ENCODE measurements around the gene GTF3C4. TPM values are rescaled to one million over a fixed set of nuclear protein-coding genes. Genes with fewer than 3 reads are reported as not detected.
"Not testable (repeated sequence)": the region's sequence is repeated elsewhere in the genome, so short reads cannot be mapped to it uniquely, and the experiment has no call there.

GTF3C4 gene
- total and polyA plus RNA-seq, 4 donors, result 2.5 to 12.1 (median 5.7) TPM

- 1 to 4% methylated on average over 4 of the region's 4 CpGs for WGBS, 2 donors
- ATAC-seq (ENCODE audit: low FRiP score), result no peak
- intact Hi-C loops (cut with DNase I), result no loop called here
These were observed 28.7 kb downstream of the GTF3C4 start for GRCh38 chr9:132698989-132699388.

GRCh38 chr9:132699956-132700355 lies 29.7 kb downstream of the GTF3C4 start:
- Histone ChIP-seq H3K4me1 (ENCODE audit: control insufficient read depth in 1 of 2, insufficient read depth in 2 of 2, low read length in 2 of 2) (no peaks in the 10 kb centered on the region), H3K36me3 (ENCODE audit: control insufficient read depth in 1 of 2, insufficient read depth in 2 of 2, low read length in 1 of 2) (no peaks in the 10 kb centered on the region), H3K27ac (ENCODE audit: low read depth in 1 of 2, low read length in 2 of 2) (no peak overlapping the region), H3K27me3 (ENCODE audit: control insufficient read depth in 1 of 2, insufficient read depth in 2 of 2, low read length in 1 of 2) (no peaks in the 10 kb centered on the region), H3K9me3 (ENCODE audit: control insufficient read depth, low read length) (no peaks in the 10 kb centered on the region), H3K4me3 (ENCODE audit: low read length in 2 of 2) (no peak overlapping the region)
- ATAC-seq (ENCODE audit: low FRiP score), result no peak
- WGBS, 2 donors, result 0 to 2% methylated on average over 1 of the region's 1 CpG
- no peak for DNase-seq
- intact Hi-C loops (cut with DNase I), result no loop called here

More at GRCh38 chr9:132698989-132699388, 28.7 kb downstream of the GTF3C4 start:
- H3K27ac ChIP-seq (ENCODE audit: low read depth in 1 of 2, low read length in 2 of 2), result no peak overlapping the region
- no peaks in the 10 kb centered on the region for H3K9me3 ChIP-seq (ENCODE audit: control insufficient read depth, low read length)
- H3K4me1 ChIP-seq (ENCODE audit: control insufficient read depth in 1 of 2, insufficient read depth in 2 of 2, low read length in 2 of 2), result no peaks in the 10 kb centered on the region
- H3K4me3 ChIP-seq (ENCODE audit: low read length in 2 of 2), result no peak overlapping the region
- no peaks in the 10 kb centered on the region for H3K27me3 ChIP-seq (ENCODE audit: control insufficient read depth in 1 of 2, insufficient read depth in 2 of 2, low read length in 1 of 2)
- H3K36me3 ChIP-seq (ENCODE audit: control insufficient read depth in 1 of 2, insufficient read depth in 2 of 2, low read length in 1 of 2), result no peaks in the 10 kb centered on the region
- DNase-seq, result no peak

GRCh38 chr9:132702254-132702653 lies 32.0 kb downstream of the GTF3C4 start:
- DNase-seq, result no peak
- intact Hi-C loops (cut with DNase I), result no loop called here
- ATAC-seq (ENCODE audit: low FRiP score), result no peak
- no peaks in the 10 kb centered on the region for H3K4me1 ChIP-seq (ENCODE audit: control insufficient read depth in 1 of 2, insufficient read depth in 2 of 2, low read length in 2 of 2)
- H3K27me3 ChIP-seq (ENCODE audit: control insufficient read depth in 1 of 2, insufficient read depth in 2 of 2, low read length in 1 of 2), result no peaks in the 10 kb centered on the region
- no peak overlapping the region for H3K4me3 ChIP-seq (ENCODE audit: low read length in 2 of 2)
- no peaks in the 10 kb centered on the region for H3K9me3 ChIP-seq (ENCODE audit: control insufficient read depth, low read length)
- no peaks in the 10 kb centered on the region for H3K36me3 ChIP-seq (ENCODE audit: control insufficient read depth in 1 of 2, insufficient read depth in 2 of 2, low read length in 1 of 2)
- no peak overlapping the region for H3K27ac ChIP-seq (ENCODE audit: low read depth in 1 of 2, low read length in 2 of 2)
- 0 to 1% methylated on average over 1 of the region's 1 CpG for WGBS, 2 donors

GRCh38 chr9:132703336-132703735 lies 33.1 kb downstream of the GTF3C4 start:
- ATAC-seq (ENCODE audit: low FRiP score), result no peak
- intact Hi-C loops (cut with DNase I), result no loop called here
- no peak overlapping the region for H3K4me3 ChIP-seq (ENCODE audit: low read length in 2 of 2)
- 21% methylated on average over 2 of the region's 2 CpGs for WGBS, 2 donors
- H3K4me1 ChIP-seq (ENCODE audit: control insufficient read depth in 1 of 2, insufficient read depth in 2 of 2, low read length in 2 of 2), result no peaks in the 10 kb centered on the region
- no peaks in the 10 kb centered on the region for H3K36me3 ChIP-seq (ENCODE audit: control insufficient read depth in 1 of 2, insufficient read depth in 2 of 2, low read length in 1 of 2)
- H3K27ac ChIP-seq (ENCODE audit: low read depth in 1 of 2, low read length in 2 of 2), result no peak overlapping the region
- no peaks in the 10 kb centered on the region for H3K27me3 ChIP-seq (ENCODE audit: control insufficient read depth in 1 of 2, insufficient read depth in 2 of 2, low read length in 1 of 2)
- no peaks in the 10 kb centered on the region for H3K9me3 ChIP-seq (ENCODE audit: control insufficient read depth, low read length)
- no peak for DNase-seq

GRCh38 chr9:132708239-132708638 lies 38.0 kb downstream of the GTF3C4 start:
- H3K4me1 ChIP-seq (ENCODE audit: control insufficient read depth in 1 of 2, insufficient read depth in 2 of 2, low read length in 2 of 2), result no peaks in the 10 kb centered on the region
- ATAC-seq (ENCODE audit: low FRiP score) (no peak), DNase-seq (no peak)
- H3K4me3 ChIP-seq (ENCODE audit: low read length in 2 of 2), result no peak overlapping the region
- intact Hi-C loops (cut with DNase I), result no loop called here
- no peaks in the 10 kb centered on the region for H3K27me3 ChIP-seq (ENCODE audit: control insufficient read depth in 1 of 2, insufficient read depth in 2 of 2, low read length in 1 of 2)
- H3K36me3 ChIP-seq (ENCODE audit: control insufficient read depth in 1 of 2, insufficient read depth in 2 of 2, low read length in 1 of 2), result no peaks in the 10 kb centered on the region
- H3K27ac ChIP-seq (ENCODE audit: low read depth in 1 of 2, low read length in 2 of 2), result no peak overlapping the region
- no peaks in the 10 kb centered on the region for H3K9me3 ChIP-seq (ENCODE audit: control insufficient read depth, low read length)
- WGBS, 2 donors, result 79 to 82% methylated on average over 8 of the region's 8 CpGs

- Histone ChIP-seq H3K27ac (ENCODE audit: low read depth in 1 of 2, low read length in 2 of 2) (no peak overlapping the region), H3K36me3 (ENCODE audit: control insufficient read depth in 1 of 2, insufficient read depth in 2 of 2, low read length in 1 of 2) (no peaks in the 10 kb centered on the region), H3K9me3 (ENCODE audit: control insufficient read depth, low read length) (no peaks in the 10 kb centered on the region), H3K4me3 (ENCODE audit: low read length in 2 of 2) (no peak overlapping the region), H3K27me3 (ENCODE audit: control insufficient read depth in 1 of 2, insufficient read depth in 2 of 2, low read length in 1 of 2) (no peaks in the 10 kb centered on the region), H3K4me1 (ENCODE audit: control insufficient read depth in 1 of 2, insufficient read depth in 2 of 2, low read length in 2 of 2) (no peaks in the 10 kb centered on the region)
- DNase-seq (no peak), ATAC-seq (ENCODE audit: low FRiP score) (no peak)
- intact Hi-C loops (cut with DNase I), result no loop called here
- WGBS, 2 donors, result 84 to 89% methylated on average over 23 of the region's 23 CpGs
These were observed 38.6 kb downstream of the GTF3C4 start for GRCh38 chr9:132708769-132709430.

- no peak for DNase-seq
These were observed 40.1 kb downstream of the GTF3C4 start for GRCh38 chr9:132710333-132710732.

GRCh38 chr9:132711152-132711551 lies 40.9 kb downstream of the GTF3C4 start:
- WGBS, 2 donors, result 93 to 99% methylated on average over 5 of the region's 5 CpGs
- H3K9me3 ChIP-seq (ENCODE audit: control insufficient read depth, low read length); H3K4me1 ChIP-seq (ENCODE audit: control insufficient read depth in 1 of 2, insufficient read depth in 2 of 2, low read length in 2 of 2); H3K36me3 ChIP-seq (ENCODE audit: control insufficient read depth in 1 of 2, insufficient read depth in 2 of 2, low read length in 1 of 2); DNase-seq; intact Hi-C loops (cut with DNase I); H3K4me3 ChIP-seq (ENCODE audit: low read length in 2 of 2); ATAC-seq (ENCODE audit: low FRiP score); H3K27ac ChIP-seq (ENCODE audit: low read depth in 1 of 2, low read length in 2 of 2); H3K27me3 ChIP-seq (ENCODE audit: control insufficient read depth in 1 of 2, insufficient read depth in 2 of 2, low read length in 1 of 2): not testable (repeated sequence)

More at GRCh38 chr9:132710333-132710732, 40.1 kb downstream of the GTF3C4 start:
- Histone ChIP-seq H3K36me3 (ENCODE audit: control insufficient read depth in 1 of 2, insufficient read depth in 2 of 2, low read length in 1 of 2) (no peaks in the 10 kb centered on the region), H3K4me1 (ENCODE audit: control insufficient read depth in 1 of 2, insufficient read depth in 2 of 2, low read length in 2 of 2) (no peaks in the 10 kb centered on the region), H3K4me3 (ENCODE audit: low read length in 2 of 2) (no peak overlapping the region), H3K27ac (ENCODE audit: low read depth in 1 of 2, low read length in 2 of 2) (no peak overlapping the region), H3K27me3 (ENCODE audit: control insufficient read depth in 1 of 2, insufficient read depth in 2 of 2, low read length in 1 of 2) (no peaks in the 10 kb centered on the region), H3K9me3 (ENCODE audit: control insufficient read depth, low read length) (no peaks in the 10 kb centered on the region)
- no peak for ATAC-seq (ENCODE audit: low FRiP score)
- WGBS, 2 donors, result 29 to 39% methylated on average over 6 of the region's 6 CpGs
- intact Hi-C loops (cut with DNase I), result no loop called here

- no peaks in the 10 kb centered on the region for H3K9me3 ChIP-seq (ENCODE audit: control insufficient read depth, low read length)
- no peaks in the 10 kb centered on the region for H3K36me3 ChIP-seq (ENCODE audit: control insufficient read depth in 1 of 2, insufficient read depth in 2 of 2, low read length in 1 of 2)
- no peak overlapping the region for H3K4me3 ChIP-seq (ENCODE audit: low read length in 2 of 2)
- no peak overlapping the region for H3K27ac ChIP-seq (ENCODE audit: low read depth in 1 of 2, low read length in 2 of 2)
- H3K27me3 ChIP-seq (ENCODE audit: control insufficient read depth in 1 of 2, insufficient read depth in 2 of 2, low read length in 1 of 2), result no peaks in the 10 kb centered on the region
- intact Hi-C loops (cut with DNase I), result no loop called here
- H3K4me1 ChIP-seq (ENCODE audit: control insufficient read depth in 1 of 2, insufficient read depth in 2 of 2, low read length in 2 of 2), result no peaks in the 10 kb centered on the region
- DNase-seq (no peak), ATAC-seq (ENCODE audit: low FRiP score) (no peak)
- 86 to 90% methylated on average over 3 of the region's 3 CpGs for WGBS, 2 donors
These were observed 41.6 kb downstream of the GTF3C4 start for GRCh38 chr9:132711846-132712245.
